Natural killer cell (primary cell): ENCODE results near the gene FAAH2. TPM values are rescaled to one million over a fixed set of nuclear protein-coding genes. Genes with fewer than 3 reads are reported as not detected.
"Not testable (repeated sequence)": the region's sequence is repeated elsewhere in the genome, so short reads cannot be mapped to it uniquely, and the experiment has no call there.

Experiments
- ATAC-seq, 3 donors: fragments of 150-1000 bp in 2 of 3; fragments of 200-7000 bp in 1 of 3; cut with Tn5 transposase; 1 replicate in 1 of 3; 2 replicates in 2 of 3; pipeline ENCODE4 v1.10.0; 2021; ENCODE audit warnings: mild to moderate bottlenecking in 2 of 3, moderate library complexity in 2 of 3
- DNase-seq, 2 donors: peaks; one replicate each; pipeline versions ENCODE4 v3.0.0 to v3.0.0-alpha.2; 2013 to 2021; ENCODE audit warnings: mixed read lengths in 1 of 2
- H3K27ac ChIP-seq: one replicate; pipeline ENCODE4 v1.5.1; 2013; ENCODE audit warnings: mild to moderate bottlenecking, low read length
- H3K27me3 ChIP-seq: one replicate; pipeline ENCODE4 v1.6.1; 2013; ENCODE audit warnings: low read length; ENCODE audit not compliant: control insufficient read depth, insufficient read depth
- H3K36me3 ChIP-seq: one replicate; pipeline ENCODE4 v1.6.1; 2013; ENCODE audit warnings: low read length; ENCODE audit not compliant: control insufficient read depth, insufficient read depth
- H3K4me1 ChIP-seq: one replicate; pipeline ENCODE4 v1.6.1; 2013; ENCODE audit warnings: low read length; ENCODE audit not compliant: control insufficient read depth, insufficient read depth
- H3K4me3 ChIP-seq: one replicate; pipeline ENCODE4 v1.5.1; 2013; ENCODE audit warnings: low read length
- H3K9me3 ChIP-seq: one replicate; pipeline ENCODE4 v1.6.1; 2013; ENCODE audit warnings: low read length; ENCODE audit not compliant: control insufficient read depth, insufficient read depth
- H3K27ac Mint-ChIP-seq, 2 donors: one replicate each; pipeline ENCODE4 v1.8.0; 2022; ENCODE audit warnings: mild to moderate bottlenecking in 2 of 2, mixed read lengths in 2 of 2, moderate library complexity in 1 of 2
- H3K27me3 Mint-ChIP-seq, 2 donors: one replicate each; pipeline ENCODE4 v1.8.0; 2022; ENCODE audit warnings: low read depth in 2 of 2, mixed read lengths in 2 of 2
- H3K36me3 Mint-ChIP-seq: one replicate; pipeline ENCODE4 v1.8.0; 2022; ENCODE audit warnings: mixed read lengths
- H3K4me1 Mint-ChIP-seq, 2 donors: one replicate each; pipeline ENCODE4 v1.8.0; 2022; ENCODE audit warnings: mixed read lengths in 2 of 2
- H3K4me3 Mint-ChIP-seq: one replicate; pipeline ENCODE4 v1.8.0; 2022; ENCODE audit warnings: mild to moderate bottlenecking, moderate library complexity, mixed read lengths
- H3K9me3 Mint-ChIP-seq, 2 donors: one replicate each; pipeline ENCODE4 v1.8.0; 2022; ENCODE audit warnings: mixed read lengths in 2 of 2
- WGBS: methylation state at CpG from one replicate; pipeline ENCODE4 v1.1.7; 2013; ENCODE audit warnings: missing lambda C conversion rate; ENCODE audit not compliant: insufficient coverage; 5-methylcytosine and 5-hydroxymethylcytosine counted together
- intact Hi-C: fragments of 100-400 bp; cut with micrococcal nuclease; formaldehyde crosslinking; loops from one replicate; pipeline ENCODE4 v1.14.2; 2022
- total RNA-seq, 4 donors: library from RNA; stranded (reverse); fragments of 120-200 nt in 1 of 4; gene quantifications; one replicate each; pipeline versions ENCODE4 v1.2.3 to v1.2.4, GENCODE V29; 2013 to 2022
- TF ChIP-seq, protein P1 (sequence below): fragments of 200-600 bp; IDR thresholded peaks from one replicate; pipeline ENCODE4 v1.8.0; 2022; ENCODE audit warnings: antibody characterized with exemption

Gene FAAH2
- total RNA-seq, 3 donors from 2014 or later (not counting 1 experiment from before 2014, with no cell fraction given), result 0.12 to 1.6 (median 1.2) TPM

DNA sequence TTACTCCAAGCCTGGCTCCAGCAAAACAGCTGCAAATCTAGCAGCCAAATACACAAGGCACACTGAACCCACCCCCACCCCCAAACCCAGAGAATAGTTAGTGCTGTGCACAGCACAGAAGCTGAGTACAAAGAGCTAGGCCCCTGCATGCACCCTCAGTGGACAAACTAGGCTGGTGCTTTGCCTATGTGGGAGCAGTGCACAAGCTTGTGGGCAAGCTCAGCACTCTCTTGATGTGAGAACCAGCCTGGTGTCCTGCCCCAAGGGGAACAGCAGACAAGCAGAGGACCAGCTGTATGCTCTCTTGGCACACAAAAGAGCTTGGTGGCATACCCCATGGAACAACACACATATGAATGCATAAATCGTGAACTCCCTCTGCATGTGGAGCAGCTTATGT lies 81.7 kb downstream of the FAAH2 start:
- Mint-ChIP-seq H3K4me3 (no peak overlapping the region), H3K4me1 (no peaks in the 10 kb centered on the region), H3K27ac (no peak overlapping the region), H3K36me3 (no peaks in the 10 kb centered on the region), H3K27me3 (peaks cover 0 to 12% of the 10 kb centered on the region in 2 donors), H3K9me3 (peaks cover 0 to 3% of the 10 kb centered on the region in 2 donors)
- no peak overlapping the region for H3K4me3 ChIP-seq
- no peaks in the 10 kb centered on the region for H3K9me3 ChIP-seq
- no peak for ATAC-seq
- TF ChIP-seq, protein P1, sequence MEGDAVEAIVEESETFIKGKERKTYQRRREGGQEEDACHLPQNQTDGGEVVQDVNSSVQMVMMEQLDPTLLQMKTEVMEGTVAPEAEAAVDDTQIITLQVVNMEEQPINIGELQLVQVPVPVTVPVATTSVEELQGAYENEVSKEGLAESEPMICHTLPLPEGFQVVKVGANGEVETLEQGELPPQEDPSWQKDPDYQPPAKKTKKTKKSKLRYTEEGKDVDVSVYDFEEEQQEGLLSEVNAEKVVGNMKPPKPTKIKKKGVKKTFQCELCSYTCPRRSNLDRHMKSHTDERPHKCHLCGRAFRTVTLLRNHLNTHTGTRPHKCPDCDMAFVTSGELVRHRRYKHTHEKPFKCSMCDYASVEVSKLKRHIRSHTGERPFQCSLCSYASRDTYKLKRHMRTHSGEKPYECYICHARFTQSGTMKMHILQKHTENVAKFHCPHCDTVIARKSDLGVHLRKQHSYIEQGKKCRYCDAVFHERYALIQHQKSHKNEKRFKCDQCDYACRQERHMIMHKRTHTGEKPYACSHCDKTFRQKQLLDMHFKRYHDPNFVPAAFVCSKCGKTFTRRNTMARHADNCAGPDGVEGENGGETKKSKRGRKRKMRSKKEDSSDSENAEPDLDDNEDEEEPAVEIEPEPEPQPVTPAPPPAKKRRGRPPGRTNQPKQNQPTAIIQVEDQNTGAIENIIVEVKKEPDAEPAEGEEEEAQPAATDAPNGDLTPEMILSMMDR, result no peak
- H3K4me1 ChIP-seq, result no peaks in the 10 kb centered on the region
- intact Hi-C loops, result no loop called here
- no peak for DNase-seq
- no peaks in the 10 kb centered on the region for H3K36me3 ChIP-seq
- no peaks in the 10 kb centered on the region for H3K27me3 ChIP-seq
- H3K27ac ChIP-seq, result no peak overlapping the region
- WGBS, result 75% methylated on average over 1 of the region's 1 CpG

DNA sequence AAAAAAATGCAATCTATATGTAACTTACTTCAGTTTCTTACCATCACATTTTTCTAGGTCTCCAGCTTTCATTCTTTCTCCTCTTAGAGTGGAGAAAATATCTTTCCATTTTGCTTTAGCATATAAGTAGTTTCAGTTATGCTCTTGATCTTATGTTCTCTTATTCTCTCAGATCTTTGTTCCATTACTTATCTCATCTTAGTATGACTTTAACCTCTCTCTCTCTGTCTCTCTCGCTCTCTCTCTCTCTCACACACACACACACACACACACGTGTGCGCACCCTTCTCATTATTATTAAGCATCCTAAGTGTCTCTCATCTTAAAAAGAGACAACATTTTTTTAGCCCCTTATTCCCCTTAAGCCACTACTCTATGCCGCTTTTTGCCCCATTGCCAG lies 92.8 kb downstream of the FAAH2 start:
- intact Hi-C loops, result no loop called here

DNA sequence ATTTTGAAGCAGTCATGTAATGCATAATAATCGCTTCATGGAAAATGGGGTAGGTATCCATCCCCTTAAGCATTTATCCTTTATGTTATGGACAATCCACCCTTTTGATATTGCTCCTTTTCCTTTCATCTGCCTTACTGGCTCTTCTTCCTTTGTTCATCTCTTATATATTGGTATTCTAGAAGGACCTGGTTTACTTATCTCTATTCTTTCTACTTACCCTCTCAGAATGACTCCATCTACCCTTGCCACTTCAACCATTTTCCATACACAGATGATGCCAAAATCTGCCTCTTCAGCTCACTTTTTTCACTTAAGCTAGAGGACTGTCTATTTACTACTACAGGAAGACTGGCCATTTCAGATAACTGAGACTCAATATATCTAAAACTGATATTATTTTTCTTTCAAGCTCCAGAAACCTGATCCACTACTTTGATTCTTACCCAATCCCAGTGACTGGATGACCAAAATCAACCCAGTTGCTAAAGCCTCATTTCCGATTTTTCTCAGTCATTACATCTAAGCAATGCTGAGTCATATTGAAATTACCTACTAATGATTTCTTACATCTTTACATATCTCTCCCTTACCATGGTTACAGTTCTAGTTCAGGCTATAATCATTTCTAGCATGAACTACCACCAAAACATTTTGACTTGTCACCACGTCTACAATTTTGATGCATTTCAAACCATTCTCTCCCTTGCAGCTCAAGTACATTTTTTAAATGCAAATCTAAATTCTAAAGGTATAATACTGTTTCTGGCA lies 93.7 kb downstream of the FAAH2 start:
- Mint-ChIP-seq H3K27me3 (no peaks in the 10 kb centered on the region), H3K27ac (no peak overlapping the region), H3K9me3 (peaks cover 3 to 8% of the 10 kb centered on the region in 2 donors), H3K36me3 (no peaks in the 10 kb centered on the region), H3K4me3 (no peak overlapping the region), H3K4me1 (no peaks in the 10 kb centered on the region)
- no peak for DNase-seq
- no peaks in the 10 kb centered on the region for H3K4me1 ChIP-seq
- H3K27ac ChIP-seq, result no peak overlapping the region
- H3K27me3 ChIP-seq, result no peaks in the 10 kb centered on the region
- intact Hi-C loops, result no loop called here
- no peaks in the 10 kb centered on the region for H3K36me3 ChIP-seq
- no peaks in the 10 kb centered on the region for H3K9me3 ChIP-seq
- WGBS, result 71% methylated on average over 2 of the region's 3 CpGs
- TF ChIP-seq, protein P1, result no peak
- no peak for ATAC-seq
- no peak overlapping the region for H3K4me3 ChIP-seq

More for the DNA sequence above, 92.8 kb downstream of the FAAH2 start:
- ATAC-seq (no peak), DNase-seq (no peak)
- Histone ChIP-seq H3K4me3 (no peak overlapping the region), H3K27ac (no peak overlapping the region), H3K36me3 (no peaks in the 10 kb centered on the region), H3K4me1 (no peaks in the 10 kb centered on the region), H3K27me3 (no peaks in the 10 kb centered on the region), H3K9me3 (no peaks in the 10 kb centered on the region)
- Mint-ChIP-seq H3K27me3 (no peaks in the 10 kb centered on the region), H3K27ac (no peak overlapping the region), H3K9me3 (peaks cover 3 to 8% of the 10 kb centered on the region in 2 donors), H3K4me3 (no peak overlapping the region), H3K4me1 (no peaks in the 10 kb centered on the region), H3K36me3 (no peaks in the 10 kb centered on the region)
- 64% methylated on average over 4 of the region's 4 CpGs for WGBS
- TF ChIP-seq, protein P1, result no peak

DNA sequence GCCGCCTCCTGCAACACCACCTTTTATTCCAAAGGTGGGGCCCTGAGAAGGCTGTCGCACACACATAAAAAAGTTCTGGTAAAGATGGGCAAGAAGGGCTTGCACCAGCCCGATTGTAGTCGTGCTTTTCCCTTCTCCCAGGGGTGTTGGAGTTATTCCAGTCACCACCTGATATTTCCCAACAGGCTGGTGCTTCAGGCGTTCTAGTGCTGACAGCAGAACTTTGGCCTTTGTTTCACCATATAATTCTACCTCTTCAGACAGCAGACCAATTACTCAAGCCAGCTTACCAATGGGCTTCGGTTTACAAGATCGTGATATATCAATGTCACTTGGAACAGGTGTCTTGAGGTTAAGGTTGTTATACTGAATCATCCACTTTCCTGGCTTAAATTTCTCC lies 107.7 kb downstream of the FAAH2 start:
- H3K4me1 Mint-ChIP-seq, H3K36me3 ChIP-seq, H3K9me3 ChIP-seq, H3K4me3 ChIP-seq, H3K36me3 Mint-ChIP-seq, ATAC-seq, intact Hi-C loops, H3K27ac Mint-ChIP-seq, H3K27me3 ChIP-seq, H3K9me3 Mint-ChIP-seq, DNase-seq, H3K27ac ChIP-seq, H3K27me3 Mint-ChIP-seq, H3K4me1 ChIP-seq, H3K4me3 Mint-ChIP-seq: not testable (repeated sequence)
- 100% methylated on average over 2 of the region's 7 CpGs for WGBS

DNA sequence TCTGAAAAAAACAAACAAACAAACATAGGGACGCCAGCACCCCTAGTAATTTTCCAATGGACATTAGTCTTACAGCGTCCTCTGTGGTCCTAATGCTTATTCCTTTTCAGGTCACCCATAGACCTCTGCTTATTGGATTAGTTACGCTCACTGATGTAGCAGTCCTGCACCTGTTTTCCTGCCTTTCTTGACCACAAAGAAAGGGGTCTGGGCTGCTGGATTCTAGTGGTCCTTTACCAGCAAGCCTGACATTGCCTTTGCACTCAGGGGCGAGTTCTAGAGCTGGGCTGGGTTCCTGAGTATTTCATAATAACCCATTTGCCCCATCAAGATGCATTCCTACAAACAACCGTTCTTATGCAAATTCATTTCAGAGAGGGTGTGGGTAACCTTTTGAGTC lies 116.7 kb downstream of the FAAH2 start:
- H3K27me3 Mint-ChIP-seq, intact Hi-C loops, ATAC-seq, H3K27me3 ChIP-seq, H3K27ac ChIP-seq, H3K27ac Mint-ChIP-seq, H3K36me3 Mint-ChIP-seq, H3K4me3 Mint-ChIP-seq, DNase-seq, H3K9me3 ChIP-seq, H3K9me3 Mint-ChIP-seq, H3K4me3 ChIP-seq, H3K36me3 ChIP-seq, H3K4me1 ChIP-seq, H3K4me1 Mint-ChIP-seq: not testable (repeated sequence)
- 93% methylated on average over 4 of the region's 5 CpGs for WGBS
